Loucy (cell line): ENCODE data around the gene OVOL1.
"Not testable (repeated sequence)": the region's sequence is repeated elsewhere in the genome, so short reads cannot be mapped to it uniquely, and the experiment has no call there.

Experiments
- H2AFZ ChIP-seq: fragments of 200-600 bp; sonication (generic); 2 replicates; pipeline ENCODE4 v1.6.0; 2016; ENCODE audit warnings: antibody characterized with exemption, mild to moderate bottlenecking, low read length, moderate library complexity
- H3F3A ChIP-seq: fragments of 200-600 bp; 2 replicates; pipeline ENCODE4 v1.6.0; 2016; ENCODE audit warnings: antibody characterized with exemption, low read depth, mild to moderate bottlenecking
- H3K27me3 ChIP-seq: fragments of 200-600 bp; sonication (generic); 2 replicates; pipeline ENCODE4 v1.6.1; 2014; ENCODE audit warnings: low read length, mild to moderate bottlenecking; ENCODE audit not compliant: insufficient read depth, poor library complexity, severe bottlenecking
- H3K36me3 ChIP-seq: fragments of 200-600 bp; sonication (generic); 2 replicates; pipeline ENCODE4 v1.6.1; 2016; ENCODE audit warnings: low read length; ENCODE audit not compliant: insufficient read depth
- H3K4me1 ChIP-seq: fragments of 200-600 bp; sonication (generic); 2 replicates; pipeline ENCODE4 v1.5.1; 2014; ENCODE audit warnings: low read length, mild to moderate bottlenecking; ENCODE audit not compliant: insufficient read depth, poor library complexity, severe bottlenecking
- H3K4me2 ChIP-seq: fragments of 200-600 bp; sonication (generic); 2 replicates; pipeline ENCODE4 v1.6.0; 2014; ENCODE audit warnings: antibody characterized with exemption, low read length, low read depth, mild to moderate bottlenecking; ENCODE audit not compliant: poor library complexity, severe bottlenecking
- H3K4me3 ChIP-seq: fragments of 200-600 bp; sonication (generic); 2 replicates; pipeline ENCODE4 v1.5.1; 2014; ENCODE audit warnings: low read length, mild to moderate bottlenecking, mixed read lengths; ENCODE audit not compliant: poor library complexity, severe bottlenecking
- H3K79me2 ChIP-seq: fragments of 200-600 bp; sonication (generic); 2 replicates; pipeline ENCODE4 v1.6.1; 2014; ENCODE audit warnings: low read length; ENCODE audit not compliant: insufficient read depth
- H3K9ac ChIP-seq: fragments of 200-600 bp; sonication (generic); 2 replicates; pipeline ENCODE4 v1.6.0; 2014; ENCODE audit warnings: mild to moderate bottlenecking, low read depth, low read length, moderate library complexity; ENCODE audit not compliant: poor library complexity, severe bottlenecking
- H3K9me2 ChIP-seq: fragments of 200-600 bp; sonication (generic); replicated peaks from 2 replicates; pipeline ENCODE4 v1.6.1; 2016; ENCODE audit warnings: low read depth, low read length, mixed read lengths
- H3K9me3 ChIP-seq: fragments of 200-600 bp; sonication (generic); 2 replicates; pipeline ENCODE4 v1.6.1; 2014; ENCODE audit warnings: mild to moderate bottlenecking, antibody characterized with exemption, low read length, low read depth; ENCODE audit not compliant: insufficient read depth
- H4K20me1 ChIP-seq: fragments of 200-600 bp; sonication (generic); 2 replicates; pipeline ENCODE4 v1.6.0; 2014; ENCODE audit warnings: antibody characterized with exemption, low read length, mild to moderate bottlenecking; ENCODE audit not compliant: insufficient read depth, poor library complexity, severe bottlenecking
- CTCF ChIP-seq: fragments of 200-600 bp; sonication (generic); conservative IDR thresholded peaks from 2 replicates; pipeline ENCODE4 v1.5.1; 2014; ENCODE audit warnings: mild to moderate bottlenecking, antibody characterized with exemption, low read length
- EZH2phosphoT487 ChIP-seq: fragments of 200-600 bp; IDR thresholded peaks from 2 replicates; pipeline ENCODE4 v1.6.1; 2018; ENCODE audit warnings: antibody characterized with exemption, mild to moderate bottlenecking, moderate library complexity, borderline replicate concordance

The OVOL1 gene

GRCh38 chr11:65764434-65764833 is 22.4 kb upstream of the OVOL1 start:
- Histone ChIP-seq H3K9me2 (no peaks in the 10 kb centered on the region), H3K4me3 (no peak overlapping the region), H3K4me2 (no peak overlapping the region), H2AFZ (no peak overlapping the region), H3K9me3 (no peaks in the 10 kb centered on the region), H3K79me2 (no peaks in the 10 kb centered on the region), H3K4me1 (no peaks in the 10 kb centered on the region), H4K20me1 (no peaks in the 10 kb centered on the region), H3F3A (no peaks in the 10 kb centered on the region), H3K36me3 (no peaks in the 10 kb centered on the region), H3K27me3 (no peaks in the 10 kb centered on the region), H3K9ac (no peak overlapping the region)
- TF ChIP-seq EZH2phosphoT487 (no peak), CTCF (no peak)

- H3K4me1 ChIP-seq = no peaks in the 10 kb centered on the region
- no peaks in the 10 kb centered on the region for H3K27me3 ChIP-seq
- TF ChIP-seq CTCF (no peak), EZH2phosphoT487 (no peak)
- no peaks in the 10 kb centered on the region for H3K36me3 ChIP-seq
- H3K9ac ChIP-seq = no peak overlapping the region
- no peak overlapping the region for H3K4me3 ChIP-seq
- H3K79me2 ChIP-seq = no peaks in the 10 kb centered on the region
- H4K20me1 ChIP-seq = no peaks in the 10 kb centered on the region
- no peaks in the 10 kb centered on the region for H3K9me3 ChIP-seq
- H2AFZ ChIP-seq = no peak overlapping the region
- no peaks in the 10 kb centered on the region for H3K9me2 ChIP-seq
- no peak overlapping the region for H3K4me2 ChIP-seq
- no peaks in the 10 kb centered on the region for H3F3A ChIP-seq
Measured at GRCh38 chr11:65766535-65766934, 20.3 kb upstream of the OVOL1 start.

GRCh38 chr11:65767406-65767805 is 19.5 kb upstream of the OVOL1 start:
- H3K79me2 ChIP-seq = no peaks in the 10 kb centered on the region
- no peaks in the 10 kb centered on the region for H3F3A ChIP-seq
- H2AFZ ChIP-seq = no peak overlapping the region
- TF ChIP-seq EZH2phosphoT487 (no peak), CTCF (no peak)
- no peaks in the 10 kb centered on the region for H3K27me3 ChIP-seq
- no peaks in the 10 kb centered on the region for H3K36me3 ChIP-seq
- no peaks in the 10 kb centered on the region for H3K4me1 ChIP-seq
- no peak overlapping the region for H3K4me3 ChIP-seq
- H3K9me2 ChIP-seq = no peaks in the 10 kb centered on the region
- H3K9me3 ChIP-seq = no peaks in the 10 kb centered on the region
- no peak overlapping the region for H3K4me2 ChIP-seq
- no peaks in the 10 kb centered on the region for H4K20me1 ChIP-seq
- no peak overlapping the region for H3K9ac ChIP-seq

- H3K79me2 ChIP-seq, H3K4me2 ChIP-seq, H3K9ac ChIP-seq, H3K9me2 ChIP-seq, H2AFZ ChIP-seq, H3K36me3 ChIP-seq, H3K9me3 ChIP-seq, H4K20me1 ChIP-seq, H3K27me3 ChIP-seq, H3F3A ChIP-seq, H3K4me3 ChIP-seq, H3K4me1 ChIP-seq: not testable (repeated sequence)
Measured at GRCh38 chr11:65767806-65768205, 19.1 kb upstream of the OVOL1 start.
